K562 (cell line): ENCODE data around the gene FUZ. TPM values are rescaled to one million over a fixed set of nuclear protein-coding genes. Genes with fewer than 3 reads are reported as not detected.

Source experiments
- ATF1 ChIP-seq, 2 experiments: fragments of 450-650 bp in 1 of 2; IDR thresholded peaks; 2 replicates each; pipeline ENCODE4 v1.6.1; 2016; ENCODE audit warnings: missing compliant biosample characterization in 1 of 2, missing genetic modification characterization in 1 of 2
- MEF2D ChIP-seq: conservative IDR thresholded peaks from 2 replicates; pipeline ENCODE4 v1.6.1; 2016; ENCODE audit warnings: low read depth, missing genetic modification characterization, missing compliant biosample characterization
- PRPF4 ChIP-seq: fragments of 200-400 bp; formaldehyde crosslinking; IDR thresholded peaks from one replicate; pipeline ENCODE4 v1.6.1; 2017; ENCODE audit warnings: low read length, low read depth, mild to moderate bottlenecking; ENCODE audit not compliant: insufficient read depth, poor library complexity, severe bottlenecking
- RHOXF2B ChIP-seq: fragments of 250-450 bp; sonication (Bioruptor Pico); conservative IDR thresholded peaks from 2 replicates; pipeline ENCODE4 v1.5.1; 2021
- polyA plus RNA-seq, 8 experiments: library from polyadenylated mRNA; depleted of rRNA in 4 of 8; stranded (reverse) in 5 of 8; unstranded in 3 of 8; fragments of >200 nt; fragmentation: Nextera tagmentation in 2 of 8; fragmentation: Illumina TruSeq in 1 of 8; extraction: Ambion mirVana in 2 of 8; extraction: Trizol in 1 of 8; gene quantifications; 2 replicates each; pipeline versions ENCODE4 v1.2.1 to v1.2.3, GENCODE V29; 2011 to 2014; ENCODE audit warnings: inconsistent platforms in 1 of 8, missing spikeins in 1 of 8
- total RNA-seq, 7 experiments: library from RNA; depleted of rRNA in 6 of 7; stranded (reverse); fragments of >200 nt in 6 of 7; fragmentation: Illumina TruSeq in 2 of 7; extraction: Trizol in 2 of 7; gene quantifications; 2 replicates each; pipeline versions ENCODE4 v1.2.1 to v1.2.3, GENCODE V29; 2011 to 2021; ENCODE audit warnings: low replicate concordance in 1 of 7
- TF ChIP-seq, protein P1 (sequence below), 2 experiments: fragments of 450-650 bp; IDR thresholded peaks; 2 replicates each; pipeline ENCODE4 v1.6.1; 2016; ENCODE audit warnings: mild to moderate bottlenecking in 2 of 2, borderline replicate concordance in 1 of 2, low read depth in 1 of 2, moderate library complexity in 1 of 2
- TF ChIP-seq, protein P2 (sequence below): fragments of 450-650 bp; IDR thresholded peaks from 2 replicates; pipeline ENCODE4 v1.6.1; 2016; ENCODE audit warnings: low read depth, mild to moderate bottlenecking, moderate library complexity
- TF ChIP-seq, protein P3 (sequence below): fragments of 250-450 bp; sonication (Bioruptor Pico); IDR thresholded peaks from 2 replicates; pipeline ENCODE4 v1.4.0; 2020
- TF ChIP-seq, protein P4 (sequence below): fragments of 450-650 bp; IDR thresholded peaks from 2 replicates; pipeline ENCODE4 v1.7.1; 2018; ENCODE audit warnings: mild to moderate bottlenecking, low read depth; ENCODE audit not compliant: partially characterized antibody

FUZ gene
- total and polyA plus RNA-seq, 9 of the 15 experiments (the other 6 are each of a cell fraction or from before 2014, with no cell fraction given): 0.17 to 7.6 (median 3.6) TPM; not detected in 1

DNA sequence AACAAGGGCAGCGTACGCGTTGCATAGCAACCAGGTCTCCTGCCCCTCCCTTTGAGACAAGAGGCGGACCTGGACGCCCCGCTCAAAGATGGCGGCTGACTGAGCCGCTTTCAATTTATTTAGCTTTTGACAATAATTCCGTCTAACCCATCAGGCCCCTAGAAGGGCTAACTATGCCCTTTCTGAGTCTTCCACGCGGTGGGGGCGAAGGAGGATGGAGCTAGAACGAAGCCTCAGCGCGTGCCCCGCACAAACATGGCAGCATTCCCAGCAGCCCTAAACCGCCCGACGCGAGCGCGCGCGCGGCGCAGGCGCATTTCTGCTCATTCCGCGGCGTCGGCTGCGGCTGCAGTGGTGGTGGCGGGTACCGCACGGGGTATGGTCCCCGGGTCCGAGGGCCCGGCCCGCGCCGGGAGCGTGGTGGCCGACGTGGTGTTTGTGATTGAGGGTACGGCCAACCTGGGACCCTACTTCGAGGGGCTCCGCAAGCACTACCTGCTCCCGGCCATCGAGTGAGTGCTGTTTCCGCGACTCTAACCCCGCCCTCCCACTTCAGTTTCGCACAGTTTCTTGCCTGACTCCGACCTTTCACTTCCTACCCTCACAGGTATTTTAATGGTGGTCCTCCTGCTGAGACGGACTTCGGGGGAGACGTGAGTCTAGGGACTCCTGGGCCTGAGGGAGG is 5.0 kb upstream of the FUZ start, which contains the start of gene MED25 (continued):
- TF ChIP-seq, protein P1, sequence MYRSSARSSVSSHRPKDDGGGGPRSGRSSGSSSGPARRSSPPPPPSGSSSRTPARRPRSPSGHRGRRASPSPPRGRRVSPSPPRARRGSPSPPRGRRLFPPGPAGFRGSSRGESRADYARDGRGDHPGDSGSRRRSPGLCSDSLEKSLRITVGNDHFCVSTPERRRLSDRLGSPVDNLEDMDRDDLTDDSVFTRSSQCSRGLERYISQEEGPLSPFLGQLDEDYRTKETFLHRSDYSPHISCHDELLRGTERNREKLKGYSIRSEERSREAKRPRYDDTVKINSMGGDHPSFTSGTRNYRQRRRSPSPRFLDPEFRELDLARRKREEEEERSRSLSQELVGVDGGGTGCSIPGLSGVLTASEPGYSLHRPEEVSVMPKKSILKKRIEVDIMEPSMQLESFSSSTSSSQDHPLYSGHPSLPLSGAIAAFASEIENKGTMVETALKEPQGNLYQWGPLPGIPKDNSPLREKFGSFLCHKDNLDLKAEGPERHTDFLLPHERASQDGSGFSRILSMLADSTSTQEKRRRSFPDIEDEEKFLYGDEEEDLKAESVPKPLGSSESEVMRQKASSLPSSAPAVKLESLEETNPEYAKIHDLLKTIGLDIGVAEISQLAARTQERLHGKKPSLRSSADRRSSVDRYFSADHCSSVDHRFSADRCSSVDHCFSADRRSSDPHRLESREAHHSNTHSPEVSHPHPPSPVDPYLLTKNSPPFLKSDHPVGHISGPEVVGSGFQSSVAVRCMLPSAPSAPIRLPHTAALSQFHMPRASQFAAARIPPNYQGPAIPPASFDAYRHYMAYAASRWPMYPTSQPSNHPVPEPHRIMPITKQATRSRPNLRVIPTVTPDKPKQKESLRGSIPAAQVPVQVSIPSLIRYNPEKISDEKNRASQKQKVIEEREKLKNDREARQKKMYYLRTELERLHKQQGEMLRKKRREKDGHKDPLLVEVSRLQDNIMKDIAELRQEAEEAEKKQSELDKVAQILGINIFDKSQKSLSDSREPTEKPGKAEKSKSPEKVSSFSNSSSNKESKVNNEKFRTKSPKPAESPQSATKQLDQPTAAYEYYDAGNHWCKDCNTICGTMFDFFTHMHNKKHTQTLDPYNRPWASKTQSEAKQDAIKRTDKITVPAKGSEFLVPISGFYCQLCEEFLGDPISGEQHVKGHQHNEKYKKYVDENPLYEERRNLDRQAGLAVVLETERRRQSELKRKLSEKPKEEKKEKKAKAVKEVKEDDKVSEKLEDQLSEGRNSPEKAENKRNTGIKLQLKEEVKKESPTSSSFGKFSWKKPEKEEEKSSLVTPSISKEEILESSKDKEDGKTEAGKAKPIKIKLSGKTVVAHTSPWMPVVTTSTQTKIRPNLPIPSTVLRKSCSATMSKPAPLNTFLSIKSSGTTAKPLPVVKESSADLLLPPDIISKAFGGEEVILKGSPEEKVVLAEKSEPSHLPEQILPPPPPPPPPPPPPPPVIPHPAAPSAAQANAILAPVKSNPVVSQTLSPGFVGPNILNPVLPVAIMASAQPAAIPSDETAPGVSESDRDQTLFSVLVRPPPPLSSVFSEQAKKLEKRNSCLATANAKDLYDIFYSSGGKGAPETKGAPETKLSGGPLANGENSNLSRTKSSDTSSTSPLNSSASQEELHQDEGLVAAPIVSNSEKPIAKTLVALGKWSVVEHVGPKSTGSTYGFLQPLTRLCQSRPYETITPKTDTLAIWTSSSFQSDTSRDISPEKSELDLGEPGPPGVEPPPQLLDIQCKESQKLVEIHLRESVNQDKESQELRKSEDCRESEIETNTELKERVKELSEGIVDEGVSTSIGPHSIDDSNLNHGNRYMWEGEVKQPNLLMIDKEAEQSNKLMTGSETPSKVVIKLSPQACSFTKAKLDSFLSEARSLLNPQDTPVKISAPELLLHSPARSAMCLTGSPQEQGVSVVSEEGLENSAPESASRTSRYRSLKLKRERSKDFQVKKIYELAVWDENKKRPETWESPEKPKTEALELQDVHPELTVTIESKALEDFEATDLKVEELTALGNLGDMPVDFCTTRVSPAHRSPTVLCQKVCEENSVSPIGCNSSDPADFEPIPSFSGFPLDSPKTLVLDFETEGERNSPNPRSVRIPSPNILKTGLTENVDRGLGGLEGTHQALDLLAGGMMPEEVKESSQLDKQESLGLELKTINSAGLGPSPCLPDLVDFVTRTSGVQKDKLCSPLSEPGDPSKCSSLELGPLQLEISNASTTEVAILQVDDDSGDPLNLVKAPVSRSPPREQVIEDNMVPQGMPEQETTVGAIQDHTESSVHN (IDR thresholded peaks at IDR 0.05; ENCODE audit: borderline replicate concordance in 1 of 2, low read depth in 1 of 2): no peak
- TF ChIP-seq, protein P2, sequence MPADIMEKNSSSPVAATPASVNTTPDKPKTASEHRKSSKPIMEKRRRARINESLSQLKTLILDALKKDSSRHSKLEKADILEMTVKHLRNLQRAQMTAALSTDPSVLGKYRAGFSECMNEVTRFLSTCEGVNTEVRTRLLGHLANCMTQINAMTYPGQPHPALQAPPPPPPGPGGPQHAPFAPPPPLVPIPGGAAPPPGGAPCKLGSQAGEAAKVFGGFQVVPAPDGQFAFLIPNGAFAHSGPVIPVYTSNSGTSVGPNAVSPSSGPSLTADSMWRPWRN: no peak
- no peak for TF ChIP-seq ATF1 (CRISPR knock-in tag; IDR thresholded peaks at IDR 0.05)
- TF ChIP-seq ATF1 (tag; IDR thresholded peaks at IDR 0.05): peak; percentile 78
- no peak for TF ChIP-seq RHOXF2B (CRISPR knock-in tag)
- TF ChIP-seq PRPF4: no peak
- TF ChIP-seq MEF2D (tag): no peak
- TF ChIP-seq, protein P3, sequence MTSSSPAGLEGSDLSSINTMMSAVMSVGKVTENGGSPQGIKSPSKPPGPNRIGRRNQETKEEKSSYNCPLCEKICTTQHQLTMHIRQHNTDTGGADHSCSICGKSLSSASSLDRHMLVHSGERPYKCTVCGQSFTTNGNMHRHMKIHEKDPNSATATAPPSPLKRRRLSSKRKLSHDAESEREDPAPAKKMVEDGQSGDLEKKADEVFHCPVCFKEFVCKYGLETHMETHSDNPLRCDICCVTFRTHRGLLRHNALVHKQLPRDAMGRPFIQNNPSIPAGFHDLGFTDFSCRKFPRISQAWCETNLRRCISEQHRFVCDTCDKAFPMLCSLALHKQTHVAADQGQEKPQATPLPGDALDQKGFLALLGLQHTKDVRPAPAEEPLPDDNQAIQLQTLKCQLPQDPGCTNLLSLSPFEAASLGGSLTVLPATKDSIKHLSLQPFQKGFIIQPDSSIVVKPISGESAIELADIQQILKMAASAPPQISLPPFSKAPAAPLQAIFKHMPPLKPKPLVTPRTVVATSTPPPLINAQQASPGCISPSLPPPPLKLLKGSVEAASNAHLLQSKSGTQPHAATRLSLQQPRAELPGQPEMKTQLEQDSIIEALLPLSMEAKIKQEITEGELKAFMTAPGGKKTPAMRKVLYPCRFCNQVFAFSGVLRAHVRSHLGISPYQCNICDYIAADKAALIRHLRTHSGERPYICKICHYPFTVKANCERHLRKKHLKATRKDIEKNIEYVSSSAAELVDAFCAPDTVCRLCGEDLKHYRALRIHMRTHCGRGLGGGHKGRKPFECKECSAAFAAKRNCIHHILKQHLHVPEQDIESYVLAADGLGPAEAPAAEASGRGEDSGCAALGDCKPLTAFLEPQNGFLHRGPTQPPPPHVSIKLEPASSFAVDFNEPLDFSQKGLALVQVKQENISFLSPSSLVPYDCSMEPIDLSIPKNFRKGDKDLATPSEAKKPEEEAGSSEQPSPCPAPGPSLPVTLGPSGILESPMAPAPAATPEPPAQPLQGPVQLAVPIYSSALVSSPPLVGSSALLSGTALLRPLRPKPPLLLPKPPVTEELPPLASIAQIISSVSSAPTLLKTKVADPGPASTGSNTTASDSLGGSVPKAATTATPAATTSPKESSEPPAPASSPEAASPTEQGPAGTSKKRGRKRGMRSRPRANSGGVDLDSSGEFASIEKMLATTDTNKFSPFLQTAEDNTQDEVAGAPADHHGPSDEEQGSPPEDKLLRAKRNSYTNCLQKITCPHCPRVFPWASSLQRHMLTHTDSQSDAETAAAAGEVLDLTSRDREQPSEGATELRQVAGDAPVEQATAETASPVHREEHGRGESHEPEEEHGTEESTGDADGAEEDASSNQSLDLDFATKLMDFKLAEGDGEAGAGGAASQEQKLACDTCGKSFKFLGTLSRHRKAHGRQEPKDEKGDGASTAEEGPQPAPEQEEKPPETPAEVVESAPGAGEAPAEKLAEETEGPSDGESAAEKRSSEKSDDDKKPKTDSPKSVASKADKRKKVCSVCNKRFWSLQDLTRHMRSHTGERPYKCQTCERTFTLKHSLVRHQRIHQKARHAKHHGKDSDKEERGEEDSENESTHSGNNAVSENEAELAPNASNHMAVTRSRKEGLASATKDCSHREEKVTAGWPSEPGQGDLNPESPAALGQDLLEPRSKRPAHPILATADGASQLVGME: no peak
- TF ChIP-seq, protein P4, sequence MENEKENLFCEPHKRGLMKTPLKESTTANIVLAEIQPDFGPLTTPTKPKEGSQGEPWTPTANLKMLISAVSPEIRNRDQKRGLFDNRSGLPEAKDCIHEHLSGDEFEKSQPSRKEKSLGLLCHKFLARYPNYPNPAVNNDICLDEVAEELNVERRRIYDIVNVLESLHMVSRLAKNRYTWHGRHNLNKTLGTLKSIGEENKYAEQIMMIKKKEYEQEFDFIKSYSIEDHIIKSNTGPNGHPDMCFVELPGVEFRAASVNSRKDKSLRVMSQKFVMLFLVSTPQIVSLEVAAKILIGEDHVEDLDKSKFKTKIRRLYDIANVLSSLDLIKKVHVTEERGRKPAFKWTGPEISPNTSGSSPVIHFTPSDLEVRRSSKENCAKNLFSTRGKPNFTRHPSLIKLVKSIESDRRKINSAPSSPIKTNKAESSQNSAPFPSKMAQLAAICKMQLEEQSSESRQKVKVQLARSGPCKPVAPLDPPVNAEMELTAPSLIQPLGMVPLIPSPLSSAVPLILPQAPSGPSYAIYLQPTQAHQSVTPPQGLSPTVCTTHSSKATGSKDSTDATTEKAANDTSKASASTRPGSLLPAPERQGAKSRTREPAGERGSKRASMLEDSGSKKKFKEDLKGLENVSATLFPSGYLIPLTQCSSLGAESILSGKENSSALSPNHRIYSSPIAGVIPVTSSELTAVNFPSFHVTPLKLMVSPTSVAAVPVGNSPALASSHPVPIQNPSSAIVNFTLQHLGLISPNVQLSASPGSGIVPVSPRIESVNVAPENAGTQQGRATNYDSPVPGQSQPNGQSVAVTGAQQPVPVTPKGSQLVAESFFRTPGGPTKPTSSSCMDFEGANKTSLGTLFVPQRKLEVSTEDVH: peak; percentile 69
